ENCODE measurements around the gene LIN28A.

The LIN28A gene

GRCh38 chr1:26477446-26478152 is 67.0 kb downstream of the LIN28A start:
- peaks cover 7 to 14% of the 10 kb centered on the region in 2 donors for H3K4me1 ChIP-seq (ENCODE audit: control insufficient read depth in 2 of 2, insufficient read depth in 1 of 2, low read depth in 1 of 2, low read length in 2 of 2)
- no peak overlapping the region for H3K4me3 ChIP-seq (ENCODE audit: low read length in 2 of 2)
- H2BK120ac ChIP-seq (ENCODE audit: low read depth, low read length) = no peak overlapping the region
- H3K23ac ChIP-seq (ENCODE audit: low read depth, low read length, poor library complexity) = no peak overlapping the region
- peak overlapping the region; percentile 48 for H3K27ac ChIP-seq (replicated peaks; ENCODE audit: low read length)
- no CpG with 5 or more reads among the region's 8 CpGs for WGBS, 2 donors (ENCODE audit: extremely low coverage in 2 of 2, insufficient read length in 2 of 2, insufficient replicate concordance in 1 of 2)
- no peak overlapping the region for H3K4ac ChIP-seq (ENCODE audit: low read length)
- no peak overlapping the region for H2BK5ac ChIP-seq (ENCODE audit: low read length)
- H3K18ac ChIP-seq (ENCODE audit: low read length) = no peak overlapping the region
- H3K9me3 ChIP-seq (replicated peaks in 1 of 2; ENCODE audit: control insufficient read depth in 2 of 2, insufficient read depth in 1 of 2, low read depth in 1 of 2, low read length in 2 of 2) = no peaks in the 10 kb centered on the region
- H3K9ac ChIP-seq (ENCODE audit: low read depth, low read length, poor library complexity) = no peak overlapping the region
- no peaks in the 10 kb centered on the region for H3K27me3 ChIP-seq (ENCODE audit: control insufficient read depth in 3 of 3, insufficient read depth in 3 of 3, low read depth in 1 of 3, low read length in 3 of 3)
- no peak overlapping the region for H3K4me2 ChIP-seq (ENCODE audit: insufficient read depth, low read length, poor library complexity, severe bottlenecking)
- no peak overlapping the region for H2BK12ac ChIP-seq (ENCODE audit: low read length)
- no peak overlapping the region for H4K8ac ChIP-seq (ENCODE audit: low read depth, low read length)
- H3K36me3 ChIP-seq (replicated peaks in 1 of 2; ENCODE audit: control insufficient read depth in 2 of 2, insufficient read depth in 2 of 2, low read length in 2 of 2) = peaks cover 36 to 69% of the 10 kb centered on the region in 2 donors
- H3K14ac ChIP-seq (ENCODE audit: low read length) = no peak overlapping the region
- no peak for DNase-seq (ENCODE audit: low spot score)
- H4K91ac ChIP-seq (ENCODE audit: low read depth, low read length, poor library complexity) = no peak overlapping the region
- H3K79me1 ChIP-seq (ENCODE audit: low read depth, low read length) = peaks cover 2% of the 10 kb centered on the region
- H2AFZ ChIP-seq (ENCODE audit: low read length) = no peak overlapping the region
- H2BK15ac ChIP-seq (ENCODE audit: low read length) = no peak overlapping the region
- no peak overlapping the region for H2AK5ac ChIP-seq (ENCODE audit: low read depth, low read length)

- Histone ChIP-seq H4K8ac (ENCODE audit: low read depth, low read length) (no peak overlapping the region), H2AK5ac (ENCODE audit: low read depth, low read length) (no peak overlapping the region), H2BK15ac (ENCODE audit: low read length) (no peak overlapping the region), H3K79me1 (ENCODE audit: low read depth, low read length) (peaks cover 2% of the 10 kb centered on the region), H3K27me3 (ENCODE audit: control insufficient read depth in 3 of 3, insufficient read depth in 3 of 3, low read depth in 1 of 3, low read length in 3 of 3) (no peaks in the 10 kb centered on the region), H3K9me3 (replicated peaks in 1 of 2; ENCODE audit: control insufficient read depth in 2 of 2, insufficient read depth in 1 of 2, low read depth in 1 of 2, low read length in 2 of 2) (no peaks in the 10 kb centered on the region), H3K27ac (replicated peaks; ENCODE audit: low read length) (no peak overlapping the region), H2BK5ac (ENCODE audit: low read length) (no peak overlapping the region), H3K4me1 (ENCODE audit: control insufficient read depth in 2 of 2, insufficient read depth in 1 of 2, low read depth in 1 of 2, low read length in 2 of 2) (peaks cover 7 to 14% of the 10 kb centered on the region in 2 donors), H3K4ac (ENCODE audit: low read length) (no peak overlapping the region), H3K14ac (ENCODE audit: low read length) (no peak overlapping the region), H3K18ac (ENCODE audit: low read length) (no peak overlapping the region), H3K4me2 (ENCODE audit: insufficient read depth, low read length, poor library complexity, severe bottlenecking) (no peak overlapping the region), H3K36me3 (replicated peaks in 1 of 2; ENCODE audit: control insufficient read depth in 2 of 2, insufficient read depth in 2 of 2, low read length in 2 of 2) (peaks cover 36 to 67% of the 10 kb centered on the region in 2 donors), H2BK12ac (ENCODE audit: low read length) (no peak overlapping the region), H3K9ac (ENCODE audit: low read depth, low read length, poor library complexity) (no peak overlapping the region), H3K23ac (ENCODE audit: low read depth, low read length, poor library complexity) (no peak overlapping the region), H4K91ac (ENCODE audit: low read depth, low read length, poor library complexity) (no peak overlapping the region), H2BK120ac (ENCODE audit: low read depth, low read length) (no peak overlapping the region), H2AFZ (ENCODE audit: low read length) (no peak overlapping the region), H3K4me3 (ENCODE audit: low read length in 2 of 2) (no peak overlapping the region)
- no CpG with 5 or more reads among the region's 3 CpGs for WGBS, 2 donors (ENCODE audit: extremely low coverage in 2 of 2, insufficient read length in 2 of 2, insufficient replicate concordance in 1 of 2)
- DNase-seq (ENCODE audit: low spot score) = no peak
These were observed 67.5 kb downstream of the LIN28A start for GRCh38 chr1:26478159-26478558.

GRCh38 chr1:26478988-26479387 is 68.4 kb downstream of the LIN28A start:
- no peak overlapping the region for H4K91ac ChIP-seq (ENCODE audit: low read depth, low read length, poor library complexity)
- no CpG with 5 or more reads among the region's 6 CpGs for WGBS, 2 donors (ENCODE audit: extremely low coverage in 2 of 2, insufficient read length in 2 of 2, insufficient replicate concordance in 1 of 2)

More at GRCh38 chr1:26478988-26479387, 68.4 kb downstream of the LIN28A start:
- Histone ChIP-seq H3K14ac (ENCODE audit: low read length) (no peak overlapping the region), H2BK15ac (ENCODE audit: low read length) (no peak overlapping the region), H3K27me3 (ENCODE audit: control insufficient read depth in 3 of 3, insufficient read depth in 3 of 3, low read depth in 1 of 3, low read length in 3 of 3) (no peaks in the 10 kb centered on the region), H3K4ac (ENCODE audit: low read length) (no peak overlapping the region), H3K79me1 (ENCODE audit: low read depth, low read length) (peaks cover 2% of the 10 kb centered on the region), H3K4me2 (ENCODE audit: insufficient read depth, low read length, poor library complexity, severe bottlenecking) (no peak overlapping the region), H3K4me1 (ENCODE audit: control insufficient read depth in 2 of 2, insufficient read depth in 1 of 2, low read depth in 1 of 2, low read length in 2 of 2) (peaks cover 3 to 9% of the 10 kb centered on the region in 2 donors), H2AK5ac (ENCODE audit: low read depth, low read length) (no peak overlapping the region), H3K9ac (ENCODE audit: low read depth, low read length, poor library complexity) (no peak overlapping the region), H3K9me3 (replicated peaks in 1 of 2; ENCODE audit: control insufficient read depth in 2 of 2, insufficient read depth in 1 of 2, low read depth in 1 of 2, low read length in 2 of 2) (no peaks in the 10 kb centered on the region), H3K4me3 (ENCODE audit: low read length in 2 of 2) (no peak overlapping the region), H2BK5ac (ENCODE audit: low read length) (no peak overlapping the region), H2AFZ (ENCODE audit: low read length) (no peak overlapping the region), H3K36me3 (replicated peaks in 1 of 2; ENCODE audit: control insufficient read depth in 2 of 2, insufficient read depth in 2 of 2, low read length in 2 of 2) (peaks cover 29 to 59% of the 10 kb centered on the region in 2 donors), H2BK120ac (ENCODE audit: low read depth, low read length) (no peak overlapping the region), H2BK12ac (ENCODE audit: low read length) (no peak overlapping the region), H3K18ac (ENCODE audit: low read length) (no peak overlapping the region), H3K23ac (ENCODE audit: low read depth, low read length, poor library complexity) (no peak overlapping the region), H4K8ac (ENCODE audit: low read depth, low read length) (no peak overlapping the region), H3K27ac (replicated peaks; ENCODE audit: low read length) (no peak overlapping the region)
- DNase-seq (ENCODE audit: low spot score) = no peak

All from neuronal stem cell (in vitro differentiated cells).